GF-D8 (cell line): ENCODE measurements around the gene TMEM145.

Source experiments
- DNase-seq: peaks from one replicate; lab custom pipeline; 2025; lab: John Stamatoyannopoulos, UW

Gene TMEM145

GRCh38 chr19:42288881-42289555, 24.1 kb upstream of the TMEM145 start:
- no peak for DNase-seq

GRCh38 chr19:42289556-42290041, 23.5 kb upstream of the TMEM145 start:
- DNase-seq, result no peak

- no peak for DNase-seq
Observed at GRCh38 chr19:42290136-42290522, 23.0 kb upstream of the TMEM145 start.

GRCh38 chr19:42290523-42291434, 22.3 kb upstream of the TMEM145 start:
- DNase-seq, result no peak

GRCh38 chr19:42291435-42291810, 21.7 kb upstream of the TMEM145 start:
- no peak for DNase-seq

- no peak for DNase-seq
Observed at GRCh38 chr19:42292042-42292960, 20.8 kb upstream of the TMEM145 start.

- no peak for DNase-seq
Observed at GRCh38 chr19:42292963-42293362, 20.1 kb upstream of the TMEM145 start.

GRCh38 chr19:42293540-42293939, 19.6 kb upstream of the TMEM145 start:
- DNase-seq, result no peak

GRCh38 chr19:42293948-42294347, 19.2 kb upstream of the TMEM145 start:
- no peak for DNase-seq

GRCh38 chr19:42294471-42295137, 18.5 kb upstream of the TMEM145 start:
- DNase-seq, result no peak

GRCh38 chr19:42295342-42295741, 17.8 kb upstream of the TMEM145 start:
- DNase-seq, result no peak

- DNase-seq, result no peak
Observed at GRCh38 chr19:42295831-42296525, 17.1 kb upstream of the TMEM145 start.

- DNase-seq, result no peak
Observed at GRCh38 chr19:42297039-42297438, 16.1 kb upstream of the TMEM145 start.

GRCh38 chr19:42301646-42302203, 11.4 kb upstream of the TMEM145 start, which contains the start of gene PRR19:
PRR19 (plus strand) TSS chr19:42302132; CDS start chr19:42309585, 7,453 bp downstream.
- no peak for DNase-seq

- DNase-seq, result no peak
Observed at GRCh38 chr19:42303101-42303464, 10.0 kb upstream of the TMEM145 start.

- DNase-seq, result no peak
Observed at GRCh38 chr19:42303876-42304275, 9.2 kb upstream of the TMEM145 start.

GRCh38 chr19:42306646-42307045, 6.5 kb upstream of the TMEM145 start:
- no peak for DNase-seq

- no peak for DNase-seq
Observed at GRCh38 chr19:42309686-42310085, 3.4 kb upstream of the TMEM145 start.

- DNase-seq, result no peak
Observed at GRCh38 chr19:42311657-42312056, 1.5 kb upstream of the TMEM145 start.

GRCh38 chr19:42312370-42312769, 739 bp upstream of the TMEM145 start:
- DNase-seq, result no peak
